H1 (cell line): Measurements from ENCODE around the gene PLA2G4D. TPM values are rescaled to one million over a fixed set of nuclear protein-coding genes. Genes with fewer than 3 reads are reported as not detected.

ENCODE experiments used
- polyA plus RNA-seq, 7 experiments: library from polyadenylated mRNA; depleted of rRNA in 3 of 7; stranded (reverse) in 5 of 7; unstranded in 2 of 7; fragments of >200 nt in 5 of 7; fragments of 200-250 nt in 2 of 7; gene quantifications; 1 replicate in 5 of 7; 2 replicates in 1 of 7; 4 replicates in 1 of 7; pipeline versions ENCODE4 v1.2.1 to v1.2.3, GENCODE V29; 2011 to 2013; ENCODE audit warnings: missing spikeins in 2 of 7, mixed read lengths in 2 of 7
- total RNA-seq: library from RNA; stranded (reverse); fragmentation: NEBNext Ultra II Directional; extraction: Animal tissue kit (Norgen Biotek cat#: 25700); gene quantifications from 2 replicates; pipeline ENCODE4 v1.2.1, GENCODE V29; 2021
- TF ChIP-seq, protein P1 (sequence below): fragments of 300-600 bp; sonication (generic); IDR thresholded peaks from 2 replicates; pipeline ENCODE4 v1.7.1; 2012; ENCODE audit warnings: low read length, moderate library complexity, mild to moderate bottlenecking, inconsistent platforms; ENCODE audit not compliant: insufficient replicate concordance

Gene PLA2G4D
- total and polyA plus RNA-seq, 2 of the 8 experiments (the other 6 are each of a cell fraction or from before 2014, with no cell fraction given): 0.07 to 0.18 TPM

DNA sequence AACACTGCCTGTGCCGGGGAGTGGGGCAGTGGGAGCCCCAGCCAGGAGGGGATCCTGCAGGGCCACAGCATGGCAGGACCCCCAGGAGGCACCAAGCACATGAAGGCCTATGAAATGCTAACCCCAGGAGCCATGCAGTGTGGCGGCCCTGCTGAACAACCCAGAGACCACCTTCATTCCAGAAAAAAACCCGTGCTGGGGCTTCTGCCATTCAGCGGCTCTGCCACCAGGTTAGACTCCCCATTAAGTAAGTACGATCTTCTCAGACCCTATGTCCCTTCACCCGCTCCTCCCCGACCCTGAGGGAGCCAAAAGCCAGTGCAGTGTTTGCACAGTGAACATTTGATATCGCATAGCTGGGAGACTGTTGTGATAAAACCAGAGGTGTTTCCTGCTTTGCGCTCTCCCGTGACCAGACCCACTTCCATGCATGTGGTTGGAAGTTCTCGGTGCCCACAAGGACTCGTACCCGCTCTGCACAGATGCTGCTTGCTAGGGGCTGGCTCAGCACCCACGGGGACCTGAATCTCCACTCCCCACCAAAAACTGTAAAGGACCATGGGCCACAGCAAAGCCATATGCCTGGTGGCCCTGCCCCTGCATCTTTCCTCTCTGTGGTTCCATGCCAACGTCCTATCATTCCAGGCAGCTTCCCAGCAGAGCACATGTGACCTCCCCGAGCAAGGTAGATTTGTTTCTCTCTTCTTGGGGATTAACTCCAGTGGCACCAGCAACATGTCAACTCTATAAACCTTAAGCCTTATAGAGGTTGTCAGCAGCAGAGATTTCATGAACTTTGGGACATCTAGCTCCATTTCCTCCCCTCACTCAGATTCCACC, 5.3 kb downstream of the PLA2G4D start (continued):
- TF ChIP-seq, protein P1, sequence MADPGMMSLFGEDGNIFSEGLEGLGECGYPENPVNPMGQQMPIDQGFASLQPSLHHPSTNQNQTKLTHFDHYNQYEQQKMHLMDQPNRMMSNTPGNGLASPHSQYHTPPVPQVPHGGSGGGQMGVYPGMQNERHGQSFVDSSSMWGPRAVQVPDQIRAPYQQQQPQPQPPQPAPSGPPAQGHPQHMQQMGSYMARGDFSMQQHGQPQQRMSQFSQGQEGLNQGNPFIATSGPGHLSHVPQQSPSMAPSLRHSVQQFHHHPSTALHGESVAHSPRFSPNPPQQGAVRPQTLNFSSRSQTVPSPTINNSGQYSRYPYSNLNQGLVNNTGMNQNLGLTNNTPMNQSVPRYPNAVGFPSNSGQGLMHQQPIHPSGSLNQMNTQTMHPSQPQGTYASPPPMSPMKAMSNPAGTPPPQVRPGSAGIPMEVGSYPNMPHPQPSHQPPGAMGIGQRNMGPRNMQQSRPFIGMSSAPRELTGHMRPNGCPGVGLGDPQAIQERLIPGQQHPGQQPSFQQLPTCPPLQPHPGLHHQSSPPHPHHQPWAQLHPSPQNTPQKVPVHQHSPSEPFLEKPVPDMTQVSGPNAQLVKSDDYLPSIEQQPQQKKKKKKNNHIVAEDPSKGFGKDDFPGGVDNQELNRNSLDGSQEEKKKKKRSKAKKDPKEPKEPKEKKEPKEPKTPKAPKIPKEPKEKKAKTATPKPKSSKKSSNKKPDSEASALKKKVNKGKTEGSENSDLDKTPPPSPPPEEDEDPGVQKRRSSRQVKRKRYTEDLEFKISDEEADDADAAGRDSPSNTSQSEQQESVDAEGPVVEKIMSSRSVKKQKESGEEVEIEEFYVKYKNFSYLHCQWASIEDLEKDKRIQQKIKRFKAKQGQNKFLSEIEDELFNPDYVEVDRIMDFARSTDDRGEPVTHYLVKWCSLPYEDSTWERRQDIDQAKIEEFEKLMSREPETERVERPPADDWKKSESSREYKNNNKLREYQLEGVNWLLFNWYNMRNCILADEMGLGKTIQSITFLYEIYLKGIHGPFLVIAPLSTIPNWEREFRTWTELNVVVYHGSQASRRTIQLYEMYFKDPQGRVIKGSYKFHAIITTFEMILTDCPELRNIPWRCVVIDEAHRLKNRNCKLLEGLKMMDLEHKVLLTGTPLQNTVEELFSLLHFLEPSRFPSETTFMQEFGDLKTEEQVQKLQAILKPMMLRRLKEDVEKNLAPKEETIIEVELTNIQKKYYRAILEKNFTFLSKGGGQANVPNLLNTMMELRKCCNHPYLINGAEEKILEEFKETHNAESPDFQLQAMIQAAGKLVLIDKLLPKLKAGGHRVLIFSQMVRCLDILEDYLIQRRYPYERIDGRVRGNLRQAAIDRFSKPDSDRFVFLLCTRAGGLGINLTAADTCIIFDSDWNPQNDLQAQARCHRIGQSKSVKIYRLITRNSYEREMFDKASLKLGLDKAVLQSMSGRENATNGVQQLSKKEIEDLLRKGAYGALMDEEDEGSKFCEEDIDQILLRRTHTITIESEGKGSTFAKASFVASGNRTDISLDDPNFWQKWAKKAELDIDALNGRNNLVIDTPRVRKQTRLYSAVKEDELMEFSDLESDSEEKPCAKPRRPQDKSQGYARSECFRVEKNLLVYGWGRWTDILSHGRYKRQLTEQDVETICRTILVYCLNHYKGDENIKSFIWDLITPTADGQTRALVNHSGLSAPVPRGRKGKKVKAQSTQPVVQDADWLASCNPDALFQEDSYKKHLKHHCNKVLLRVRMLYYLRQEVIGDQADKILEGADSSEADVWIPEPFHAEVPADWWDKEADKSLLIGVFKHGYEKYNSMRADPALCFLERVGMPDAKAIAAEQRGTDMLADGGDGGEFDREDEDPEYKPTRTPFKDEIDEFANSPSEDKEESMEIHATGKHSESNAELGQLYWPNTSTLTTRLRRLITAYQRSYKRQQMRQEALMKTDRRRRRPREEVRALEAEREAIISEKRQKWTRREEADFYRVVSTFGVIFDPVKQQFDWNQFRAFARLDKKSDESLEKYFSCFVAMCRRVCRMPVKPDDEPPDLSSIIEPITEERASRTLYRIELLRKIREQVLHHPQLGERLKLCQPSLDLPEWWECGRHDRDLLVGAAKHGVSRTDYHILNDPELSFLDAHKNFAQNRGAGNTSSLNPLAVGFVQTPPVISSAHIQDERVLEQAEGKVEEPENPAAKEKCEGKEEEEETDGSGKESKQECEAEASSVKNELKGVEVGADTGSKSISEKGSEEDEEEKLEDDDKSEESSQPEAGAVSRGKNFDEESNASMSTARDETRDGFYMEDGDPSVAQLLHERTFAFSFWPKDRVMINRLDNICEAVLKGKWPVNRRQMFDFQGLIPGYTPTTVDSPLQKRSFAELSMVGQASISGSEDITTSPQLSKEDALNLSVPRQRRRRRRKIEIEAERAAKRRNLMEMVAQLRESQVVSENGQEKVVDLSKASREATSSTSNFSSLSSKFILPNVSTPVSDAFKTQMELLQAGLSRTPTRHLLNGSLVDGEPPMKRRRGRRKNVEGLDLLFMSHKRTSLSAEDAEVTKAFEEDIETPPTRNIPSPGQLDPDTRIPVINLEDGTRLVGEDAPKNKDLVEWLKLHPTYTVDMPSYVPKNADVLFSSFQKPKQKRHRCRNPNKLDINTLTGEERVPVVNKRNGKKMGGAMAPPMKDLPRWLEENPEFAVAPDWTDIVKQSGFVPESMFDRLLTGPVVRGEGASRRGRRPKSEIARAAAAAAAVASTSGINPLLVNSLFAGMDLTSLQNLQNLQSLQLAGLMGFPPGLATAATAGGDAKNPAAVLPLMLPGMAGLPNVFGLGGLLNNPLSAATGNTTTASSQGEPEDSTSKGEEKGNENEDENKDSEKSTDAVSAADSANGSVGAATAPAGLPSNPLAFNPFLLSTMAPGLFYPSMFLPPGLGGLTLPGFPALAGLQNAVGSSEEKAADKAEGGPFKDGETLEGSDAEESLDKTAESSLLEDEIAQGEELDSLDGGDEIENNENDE: no peak
